IPS DF 4.7 (cell line): Measurements from ENCODE around the gene TGFBR3.
"Not testable (repeated sequence)": the region's sequence is repeated elsewhere in the genome, so short reads cannot be mapped to it uniquely, and the experiment has no call there.

Source experiments
- DNase-seq: peaks from one replicate; pipeline ENCODE4 v3.0.0-alpha.2; 2013; ENCODE audit warnings: low spot score; ENCODE audit errors: extremely low read depth

TGFBR3 gene

GRCh38 chr1:91884459-91885212, 1.3 kb downstream of the TGFBR3 start:
- no peak for DNase-seq

- no peak for DNase-seq
Measured at GRCh38 chr1:91883470-91883869, 2.5 kb downstream of the TGFBR3 start.

- no peak for DNase-seq
Measured at GRCh38 chr1:91881280-91881679, 4.7 kb downstream of the TGFBR3 start.

GRCh38 chr1:91879733-91880132, 6.2 kb downstream of the TGFBR3 start:
- DNase-seq: no peak

- no peak for DNase-seq
Measured at GRCh38 chr1:91877574-91878208, 8.3 kb downstream of the TGFBR3 start.

DNA sequence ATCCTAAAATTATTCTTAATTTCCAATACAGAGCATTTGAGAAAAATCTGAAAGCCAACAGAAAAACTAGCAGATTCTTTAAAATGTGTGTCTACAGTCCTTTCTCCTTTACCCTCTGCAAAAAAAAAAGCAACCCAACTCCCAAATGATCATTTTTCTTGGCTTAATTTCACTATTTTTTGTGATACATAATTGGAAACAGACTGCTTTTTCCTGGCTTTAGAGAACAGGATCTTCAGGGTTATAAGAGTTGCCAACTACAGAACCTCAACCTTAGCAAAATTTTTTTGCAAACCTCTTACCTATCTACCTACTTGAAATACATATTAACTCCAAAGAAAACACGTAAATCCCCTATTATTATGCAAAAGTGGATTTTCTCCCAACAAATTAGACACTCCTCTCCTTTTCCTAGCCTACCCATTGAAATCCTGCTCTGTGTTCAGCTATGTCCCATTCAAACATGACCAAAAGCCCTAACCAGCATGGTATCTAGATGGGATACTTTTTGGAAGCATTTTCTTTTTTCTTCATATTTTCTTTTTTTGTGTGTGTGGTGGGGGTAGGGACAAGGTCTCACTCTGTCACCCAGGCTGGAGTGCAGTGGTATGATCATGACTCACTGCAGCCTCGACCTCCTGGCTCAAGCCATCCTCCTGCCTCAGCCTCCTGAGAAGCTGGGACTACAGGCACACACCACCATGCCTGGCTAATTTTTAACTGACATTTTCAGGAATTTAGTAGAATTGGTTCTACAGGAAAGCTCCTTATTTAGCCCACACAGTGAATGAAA, 9.0 kb downstream of the TGFBR3 start:
- DNase-seq: no peak

- DNase-seq: no peak
Measured at GRCh38 chr1:91876040-91876470, 9.9 kb downstream of the TGFBR3 start.

GRCh38 chr1:91874167-91874566, 11.8 kb downstream of the TGFBR3 start:
- no peak for DNase-seq

- DNase-seq: no peak
Measured at GRCh38 chr1:91872559-91873081, 13.3 kb downstream of the TGFBR3 start.

GRCh38 chr1:91872000-91872399, 14.0 kb downstream of the TGFBR3 start:
- DNase-seq: no peak

- DNase-seq: no peak
Measured at GRCh38 chr1:91870322-91870721, 15.6 kb downstream of the TGFBR3 start.

GRCh38 chr1:91866425-91866824, 19.5 kb downstream of the TGFBR3 start:
- DNase-seq: no peak

- no peak for DNase-seq
Measured at GRCh38 chr1:91864017-91864700, 21.8 kb downstream of the TGFBR3 start.

DNA sequence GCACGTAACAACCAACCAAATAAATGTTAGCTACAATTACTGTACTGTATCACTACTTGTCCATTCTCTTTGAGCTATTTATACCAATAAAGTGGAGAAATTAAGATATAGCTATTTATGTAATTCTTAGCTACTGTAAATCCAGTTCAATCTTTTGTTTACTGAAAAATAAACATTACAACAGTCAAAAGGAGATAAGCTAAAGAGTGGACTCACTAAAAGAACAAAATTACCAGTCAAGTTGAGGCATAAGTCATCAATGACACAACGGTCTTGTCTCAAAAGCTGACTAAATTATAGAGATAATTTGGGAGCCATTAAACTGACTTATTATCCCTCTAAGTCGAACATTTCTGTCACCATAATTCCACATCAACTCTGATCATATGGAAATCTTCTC, 22.5 kb downstream of the TGFBR3 start:
- DNase-seq: no peak

DNA sequence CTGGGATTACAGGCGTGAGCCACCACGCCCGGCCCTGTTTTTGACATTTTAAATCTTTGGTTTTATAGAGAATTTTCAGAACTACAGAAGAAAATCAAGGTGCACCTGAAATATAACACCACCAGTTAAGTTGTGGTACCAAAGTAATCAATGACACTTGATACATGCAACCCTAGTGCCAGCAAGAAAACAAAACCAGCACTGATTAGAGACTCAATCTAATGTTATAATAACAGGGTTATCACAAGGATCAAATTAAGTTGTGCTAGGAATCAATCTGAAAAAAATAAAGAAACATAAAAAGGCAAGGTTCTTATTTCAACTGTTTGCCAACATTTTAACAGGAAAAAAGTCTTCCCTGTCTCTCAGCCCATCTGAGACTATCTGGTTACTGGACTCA, 23.8 kb downstream of the TGFBR3 start:
- DNase-seq: no peak

GRCh38 chr1:91857557-91858239, 28.3 kb downstream of the TGFBR3 start:
- no peak for DNase-seq

DNA sequence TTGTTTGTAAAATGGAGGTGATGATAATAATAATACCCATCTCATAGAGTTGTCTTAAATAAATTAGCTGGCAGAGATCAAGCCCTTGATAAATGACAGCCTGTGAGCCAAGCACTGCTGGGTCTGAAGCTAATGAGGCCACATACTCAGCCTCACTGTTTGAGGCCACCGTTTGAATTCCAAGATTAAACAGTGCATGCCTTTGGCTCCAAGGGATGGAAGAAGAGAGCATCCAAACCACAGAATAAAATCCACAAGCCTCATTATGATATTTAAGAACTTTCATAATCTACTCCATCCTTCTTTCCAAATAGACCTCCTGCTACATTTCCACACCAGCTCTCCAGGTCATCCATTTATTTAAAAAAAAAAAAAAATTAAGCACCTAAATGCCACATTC, 29.0 kb downstream of the TGFBR3 start:
- DNase-seq: no peak

- DNase-seq: no peak
Measured at GRCh38 chr1:91854852-91855534, 31.0 kb downstream of the TGFBR3 start.

- DNase-seq: no peak
Measured at GRCh38 chr1:91853397-91853796, 32.6 kb downstream of the TGFBR3 start.

DNA sequence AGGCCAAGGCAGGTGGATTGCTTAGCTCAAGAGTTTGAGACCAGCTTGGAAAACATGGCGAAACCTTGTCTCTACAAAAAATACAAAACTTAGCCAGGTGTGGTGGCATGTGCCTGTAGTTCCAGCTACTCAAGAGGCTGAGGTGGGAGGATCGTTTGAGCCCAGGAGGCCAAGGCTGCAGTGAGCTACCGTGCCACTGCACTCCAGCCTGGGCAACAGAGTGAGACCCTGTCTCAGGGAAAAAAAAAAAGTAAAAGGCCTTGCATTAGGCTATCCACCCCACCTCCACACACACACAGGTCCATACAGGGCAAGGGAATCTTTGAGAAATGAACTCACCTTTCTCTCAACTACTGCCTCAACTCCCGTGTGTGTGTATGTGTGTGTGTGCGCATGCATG, 33.9 kb downstream of the TGFBR3 start:
- not testable (repeated sequence) for DNase-seq
